ENCODE measurements around the gene CREB3.
A peak's percentile ranks its signal among the peaks of the same experiment; 100 is the strongest.

CREB3 gene

GRCh38 chr9:35716230-35716629 is 16.2 kb upstream of the CREB3 start:
- Histone ChIP-seq H3K27ac (no peak overlapping the region), H3K4me2 (peak overlapping the region in 6 of 11 experiments; percentile 6 to 48 (median 16); a peak in 9 of 22 replicates), H3K9me3 (replicated peaks in 1 of 11) (no peaks in the 10 kb centered on the region), H3K36me3 (peaks cover 96 to 100% (median 98%) of the 10 kb centered on the region in 11 experiments), H3K4me3 (no peak overlapping the region), H3K4me1 (peaks cover 31 to 46% (median 37%) of the 10 kb centered on the region in 10 experiments), H3K27me3 (no peaks in the 10 kb centered on the region), H4K20me1 (peaks cover 31 to 98% (median 72%) of the 10 kb centered on the region in 11 experiments; a peak in 21 of 22 replicates), H3K9ac (peak overlapping the region in 2 of 11 experiments; percentile 1 to 19; a peak in 1 of 22 replicates)
- TF ChIP-seq Cebpa-rat (IDR thresholded peaks at IDR 0.05): no peak

- peak overlapping the region in 2 of 11 experiments; percentile 17 to 48; a peak in 1 of 22 replicates for H3K4me2 ChIP-seq
- H4K20me1 ChIP-seq: peaks cover 31 to 98% (median 65%) of the 10 kb centered on the region in 11 experiments; a peak in 21 of 22 replicates
- no peak overlapping the region for H3K4me3 ChIP-seq
- peaks cover 32 to 56% (median 40%) of the 10 kb centered on the region in 10 experiments for H3K4me1 ChIP-seq
- H3K27me3 ChIP-seq: no peaks in the 10 kb centered on the region
- no peaks in the 10 kb centered on the region for H3K9me3 ChIP-seq (replicated peaks in 1 of 11)
- H3K27ac ChIP-seq: no peak overlapping the region
- no peak for TF ChIP-seq Cebpa-rat (IDR thresholded peaks at IDR 0.05)
- no peak overlapping the region for H3K9ac ChIP-seq
- H3K36me3 ChIP-seq: peaks cover 96 to 100% (median 98%) of the 10 kb centered on the region in 11 experiments
Measured at GRCh38 chr9:35717132-35717870, 15.2 kb upstream of the CREB3 start.

- TF ChIP-seq Cebpa-rat (IDR thresholded peaks at IDR 0.05): no peak
- peak overlapping the region; percentile 20 to 53 (median 43); a peak in 15 of 22 replicates for H3K9ac ChIP-seq
- H3K36me3 ChIP-seq: peaks cover 96 to 100% (median 98%) of the 10 kb centered on the region in 11 experiments
Measured at GRCh38 chr9:35718721-35719511, 13.6 kb upstream of the CREB3 start.

GRCh38 chr9:35719546-35719945 is 12.9 kb upstream of the CREB3 start:
- Histone ChIP-seq H3K9me3 (replicated peaks in 1 of 11) (no peaks in the 10 kb centered on the region), H3K4me1 (peaks cover 32 to 56% (median 40%) of the 10 kb centered on the region in 10 experiments), H4K20me1 (peaks cover 31 to 100% (median 72%) of the 10 kb centered on the region in 11 experiments), H3K4me2 (peak overlapping the region; percentile 65 to 92 (median 77)), H3K9ac (peak overlapping the region in 9 of 11 experiments; percentile 9 to 50 (median 34); a peak in 10 of 22 replicates), H3K27ac (peak overlapping the region in 10 of 11 experiments; percentile 24 to 59 (median 50); a peak in 19 of 22 replicates), H3K36me3 (peaks cover 96 to 100% (median 98%) of the 10 kb centered on the region in 11 experiments), H3K27me3 (no peaks in the 10 kb centered on the region), H3K4me3 (no peak overlapping the region)
- TF ChIP-seq Cebpa-rat (IDR thresholded peaks at IDR 0.05): no peak

More at GRCh38 chr9:35718721-35719511, 13.6 kb upstream of the CREB3 start:
- Histone ChIP-seq H3K4me1 (peaks cover 32 to 56% (median 40%) of the 10 kb centered on the region in 10 experiments), H4K20me1 (peaks cover 31 to 100% (median 70%) of the 10 kb centered on the region in 11 experiments), H3K4me2 (peak overlapping the region; percentile 65 to 92 (median 77)), H3K27me3 (no peaks in the 10 kb centered on the region), H3K9me3 (replicated peaks in 1 of 11) (no peaks in the 10 kb centered on the region), H3K27ac (peak overlapping the region; percentile 22 to 67 (median 50); a peak in 18 of 22 replicates), H3K4me3 (peak overlapping the region in 3 of 10 experiments; percentile 5 to 43 (median 7); a peak in 2 of 20 replicates)

- H3K9ac ChIP-seq: no peak overlapping the region
- no peak overlapping the region for H3K4me3 ChIP-seq
- H3K4me2 ChIP-seq: no peak overlapping the region
- no peaks in the 10 kb centered on the region for H3K27me3 ChIP-seq
- no peak for TF ChIP-seq Cebpa-rat (IDR thresholded peaks at IDR 0.05)
- no peak overlapping the region for H3K27ac ChIP-seq
- H3K9me3 ChIP-seq (replicated peaks in 1 of 11): no peaks in the 10 kb centered on the region
- H3K4me1 ChIP-seq: peaks cover 43 to 72% (median 46%) of the 10 kb centered on the region in 10 experiments
- H4K20me1 ChIP-seq: peaks cover 46 to 100% (median 80%) of the 10 kb centered on the region in 11 experiments
- H3K36me3 ChIP-seq: peaks cover 79 to 95% (median 81%) of the 10 kb centered on the region in 11 experiments
Measured at GRCh38 chr9:35723426-35723825, 9.0 kb upstream of the CREB3 start.

- Histone ChIP-seq H3K4me1 (peaks cover 43 to 72% (median 46%) of the 10 kb centered on the region in 10 experiments), H3K4me3 (no peak overlapping the region), H3K27ac (no peak overlapping the region), H3K27me3 (no peaks in the 10 kb centered on the region), H3K9ac (no peak overlapping the region), H3K9me3 (replicated peaks in 1 of 11) (no peaks in the 10 kb centered on the region), H3K36me3 (peaks cover 74 to 91% (median 77%) of the 10 kb centered on the region in 11 experiments), H4K20me1 (peaks cover 46 to 100% (median 80%) of the 10 kb centered on the region in 11 experiments), H3K4me2 (no peak overlapping the region)
- TF ChIP-seq Cebpa-rat (IDR thresholded peaks at IDR 0.05): no peak
Measured at GRCh38 chr9:35723908-35724307, 8.6 kb upstream of the CREB3 start.

- Histone ChIP-seq H3K4me1 (peaks cover 43 to 70% (median 46%) of the 10 kb centered on the region in 10 experiments), H3K4me2 (no peak overlapping the region), H3K27me3 (no peaks in the 10 kb centered on the region), H3K27ac (no peak overlapping the region), H4K20me1 (peaks cover 48 to 99% (median 80%) of the 10 kb centered on the region in 11 experiments), H3K4me3 (no peak overlapping the region), H3K9ac (0 out of 22 replicates have a peak overlapping the region, but pooled peaks of 1 of the 11 experiments have one; percentile 4), H3K9me3 (replicated peaks in 1 of 11) (no peaks in the 10 kb centered on the region), H3K36me3 (peaks cover 62 to 81% (median 65%) of the 10 kb centered on the region in 11 experiments)
- no peak for TF ChIP-seq Cebpa-rat (IDR thresholded peaks at IDR 0.05)
Measured at GRCh38 chr9:35725362-35725761, 7.1 kb upstream of the CREB3 start.

- no peaks in the 10 kb centered on the region for H3K27me3 ChIP-seq
- peaks cover 46 to 65% (median 49%) of the 10 kb centered on the region in 11 experiments for H3K36me3 ChIP-seq
- H3K4me2 ChIP-seq: peak overlapping the region; percentile 93 to 100 (median 98)
- H3K4me1 ChIP-seq: peaks cover 52 to 59% (median 53%) of the 10 kb centered on the region in 10 experiments
- peak overlapping the region; percentile 50 to 93 (median 69); a peak in 20 of 22 replicates for H3K9ac ChIP-seq
- no peak for TF ChIP-seq Cebpa-rat (IDR thresholded peaks at IDR 0.05)
- H3K4me3 ChIP-seq: peak overlapping the region; percentile 48 to 94 (median 78); a peak in 8 of 20 replicates
- H4K20me1 ChIP-seq: peaks cover 53 to 88% (median 81%) of the 10 kb centered on the region in 11 experiments
- no peaks in the 10 kb centered on the region for H3K9me3 ChIP-seq (replicated peaks in 1 of 11)
- peak overlapping the region in 10 of 11 experiments; percentile 26 to 91 (median 75); a peak in 18 of 22 replicates for H3K27ac ChIP-seq
Measured at GRCh38 chr9:35726931-35727330, 5.5 kb upstream of the CREB3 start.
